GM21528 (cell line): Measurements from ENCODE around the gene UQCRQ.

Experiments
- ATAC-seq: cut with Tn5 transposase; IDR thresholded peaks from one replicate; pipeline ENCODE4 v1.9.1; 2021; ENCODE audit warnings: mild to moderate bottlenecking, moderate library complexity; ENCODE audit not compliant: unreplicated experiment, low FRiP score

The UQCRQ gene

GRCh38 chr5:132866342-132867045 is at the start of gene UQCRQ, which contains the start of gene GDF9:
TSS of gene UQCRQ (plus strand) at chr5:132866642. CDS start at chr5:132866882, 240 bp downstream.
TSS of gene GDF9 (minus strand) at chr5:132866469. CDS start at chr5:132864533, 1,936 bp downstream.
- peak; percentile 98 for ATAC-seq

- no peak for ATAC-seq
Measured at GRCh38 chr5:132817011-132817410, 49.4 kb upstream of the UQCRQ start.

- ATAC-seq: no peak
Measured at GRCh38 chr5:132819468-132819867, 47.0 kb upstream of the UQCRQ start.

- peak; percentile 65 for ATAC-seq
Measured at GRCh38 chr5:132820162-132820754, 46.2 kb upstream of the UQCRQ start.

- no peak for ATAC-seq
Measured at GRCh38 chr5:132821350-132821749, 45.1 kb upstream of the UQCRQ start.

GRCh38 chr5:132821791-132822190 is 44.7 kb upstream of the UQCRQ start:
- no peak for ATAC-seq

- ATAC-seq: no peak
Measured at GRCh38 chr5:132822650-132823480, 43.6 kb upstream of the UQCRQ start.

GRCh38 chr5:132823481-132824050 is 42.9 kb upstream of the UQCRQ start:
- ATAC-seq: no peak

GRCh38 chr5:132824426-132824825 is 42.0 kb upstream of the UQCRQ start:
- no peak for ATAC-seq

GRCh38 chr5:132825033-132825833 is 41.2 kb upstream of the UQCRQ start:
- ATAC-seq: no peak

- ATAC-seq: no peak
Measured at GRCh38 chr5:132825834-132826391, 40.5 kb upstream of the UQCRQ start.

GRCh38 chr5:132826424-132827082 is 39.9 kb upstream of the UQCRQ start:
- ATAC-seq: no peak

- ATAC-seq: no peak
Measured at GRCh38 chr5:132827943-132828673, 38.3 kb upstream of the UQCRQ start.

- no peak for ATAC-seq
Measured at GRCh38 chr5:132828846-132829494, 37.5 kb upstream of the UQCRQ start.

- peak; percentile 75 for ATAC-seq
Measured at GRCh38 chr5:132829742-132830435, 36.6 kb upstream of the UQCRQ start.

- peak; percentile 70 for ATAC-seq
Measured at GRCh38 chr5:132830436-132831094, 35.9 kb upstream of the UQCRQ start, which contains the start of gene SHROOM1. TSS of gene SHROOM1 (minus strand) at chr5:132830647. CDS start at chr5:132826140, 4,507 bp downstream.
